Liver (tissue), 3 donors: ENCODE measurements around the gene KCNJ10.
A peak's percentile ranks its signal among the peaks of the same experiment; 100 is the strongest.

ENCODE experiments used
- FOXA2 ChIP-seq: IDR thresholded peaks from 2 replicates; pipeline ENCODE4 v1.6.1; 2016; ENCODE audit warnings: antibody characterized with exemption
- JUND ChIP-seq, 2 donors: IDR thresholded peaks; 2 replicates each; pipeline ENCODE4 v1.6.1; 2016; ENCODE audit warnings: antibody characterized with exemption in 2 of 2
- MAX ChIP-seq: IDR thresholded peaks from 2 replicates; pipeline ENCODE4 v1.6.1; 2016; ENCODE audit warnings: antibody characterized with exemption
- RXRA ChIP-seq, 2 donors: IDR thresholded peaks; 2 replicates each; pipeline ENCODE4 v1.6.1; 2017 to 2018; ENCODE audit warnings: antibody characterized with exemption in 2 of 2, mild to moderate bottlenecking in 1 of 2
- SP1 ChIP-seq: IDR thresholded peaks from 2 replicates; pipeline ENCODE4 v1.6.1; 2018; ENCODE audit warnings: antibody characterized with exemption, mild to moderate bottlenecking
- TAF1 ChIP-seq: conservative IDR thresholded peaks from 2 replicates; pipeline ENCODE4 v1.6.1; 2016; ENCODE audit warnings: antibody characterized with exemption, mild to moderate bottlenecking
- YY1 ChIP-seq: IDR thresholded peaks from 2 replicates; pipeline ENCODE4 v1.6.1; 2016; ENCODE audit warnings: antibody characterized with exemption, mild to moderate bottlenecking
- TF ChIP-seq, protein P1 (sequence below): fragments of 150-350 bp; IDR thresholded peaks from 2 replicates; pipeline ENCODE4 v1.5.1; 2017; ENCODE audit warnings: improper control_type of control experiment, low read depth, low read length; ENCODE audit not compliant: missing input control
- TF ChIP-seq, protein P2 (sequence below): IDR thresholded peaks from 2 replicates; pipeline ENCODE4 v1.6.1; 2016; ENCODE audit warnings: antibody characterized with exemption
- TF ChIP-seq, protein P3 (sequence below): IDR thresholded peaks from 2 replicates; pipeline ENCODE4 v1.6.1; 2016; ENCODE audit warnings: antibody characterized with exemption, mild to moderate bottlenecking
- donor health status: healthy.
- donor health status: healthy.

DNA sequence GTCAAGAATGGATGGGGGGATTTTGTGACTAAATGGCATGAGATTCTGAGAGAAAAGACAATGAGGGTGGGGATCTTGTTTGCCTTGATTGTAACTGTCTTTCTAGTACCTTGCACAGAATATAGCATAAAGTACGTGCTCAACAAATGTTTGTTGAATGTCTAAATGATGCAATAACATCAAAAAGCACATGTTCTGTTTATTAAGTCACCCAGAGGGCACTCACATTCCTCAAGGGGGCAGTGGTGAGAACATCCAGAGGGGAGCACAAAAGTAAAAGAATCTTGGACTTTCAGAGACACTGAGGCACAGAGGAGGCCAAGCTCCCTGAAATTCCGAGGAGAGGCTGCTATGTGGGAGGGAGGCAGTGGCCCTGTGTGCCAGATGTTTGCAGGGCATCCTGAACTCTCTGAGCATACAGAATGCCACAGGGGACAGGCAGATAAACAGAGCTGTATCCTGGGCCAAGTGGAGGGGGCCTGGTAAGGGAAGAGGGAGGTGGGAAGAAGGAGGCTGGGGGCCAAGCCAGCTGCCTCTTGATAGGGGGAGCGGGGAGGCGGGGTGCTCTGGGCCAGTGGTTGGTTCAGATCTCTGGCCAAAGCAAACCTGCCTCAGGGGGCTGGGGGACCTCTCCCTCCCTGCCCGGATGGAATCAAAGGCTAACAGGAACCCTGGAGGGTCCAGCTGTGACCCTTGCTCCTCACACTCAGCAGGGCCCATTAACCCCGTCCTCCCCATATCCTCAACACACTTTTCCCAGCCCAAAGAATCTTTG lies 39.1 kb upstream of the KCNJ10 start:
- TF ChIP-seq SP1, result no peak
- TF ChIP-seq, protein P1, sequence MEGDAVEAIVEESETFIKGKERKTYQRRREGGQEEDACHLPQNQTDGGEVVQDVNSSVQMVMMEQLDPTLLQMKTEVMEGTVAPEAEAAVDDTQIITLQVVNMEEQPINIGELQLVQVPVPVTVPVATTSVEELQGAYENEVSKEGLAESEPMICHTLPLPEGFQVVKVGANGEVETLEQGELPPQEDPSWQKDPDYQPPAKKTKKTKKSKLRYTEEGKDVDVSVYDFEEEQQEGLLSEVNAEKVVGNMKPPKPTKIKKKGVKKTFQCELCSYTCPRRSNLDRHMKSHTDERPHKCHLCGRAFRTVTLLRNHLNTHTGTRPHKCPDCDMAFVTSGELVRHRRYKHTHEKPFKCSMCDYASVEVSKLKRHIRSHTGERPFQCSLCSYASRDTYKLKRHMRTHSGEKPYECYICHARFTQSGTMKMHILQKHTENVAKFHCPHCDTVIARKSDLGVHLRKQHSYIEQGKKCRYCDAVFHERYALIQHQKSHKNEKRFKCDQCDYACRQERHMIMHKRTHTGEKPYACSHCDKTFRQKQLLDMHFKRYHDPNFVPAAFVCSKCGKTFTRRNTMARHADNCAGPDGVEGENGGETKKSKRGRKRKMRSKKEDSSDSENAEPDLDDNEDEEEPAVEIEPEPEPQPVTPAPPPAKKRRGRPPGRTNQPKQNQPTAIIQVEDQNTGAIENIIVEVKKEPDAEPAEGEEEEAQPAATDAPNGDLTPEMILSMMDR, result peak; percentile 41
- TF ChIP-seq RXRA (IDR thresholded peaks at IDR 0.05), result no peak
- TF ChIP-seq, protein P2, sequence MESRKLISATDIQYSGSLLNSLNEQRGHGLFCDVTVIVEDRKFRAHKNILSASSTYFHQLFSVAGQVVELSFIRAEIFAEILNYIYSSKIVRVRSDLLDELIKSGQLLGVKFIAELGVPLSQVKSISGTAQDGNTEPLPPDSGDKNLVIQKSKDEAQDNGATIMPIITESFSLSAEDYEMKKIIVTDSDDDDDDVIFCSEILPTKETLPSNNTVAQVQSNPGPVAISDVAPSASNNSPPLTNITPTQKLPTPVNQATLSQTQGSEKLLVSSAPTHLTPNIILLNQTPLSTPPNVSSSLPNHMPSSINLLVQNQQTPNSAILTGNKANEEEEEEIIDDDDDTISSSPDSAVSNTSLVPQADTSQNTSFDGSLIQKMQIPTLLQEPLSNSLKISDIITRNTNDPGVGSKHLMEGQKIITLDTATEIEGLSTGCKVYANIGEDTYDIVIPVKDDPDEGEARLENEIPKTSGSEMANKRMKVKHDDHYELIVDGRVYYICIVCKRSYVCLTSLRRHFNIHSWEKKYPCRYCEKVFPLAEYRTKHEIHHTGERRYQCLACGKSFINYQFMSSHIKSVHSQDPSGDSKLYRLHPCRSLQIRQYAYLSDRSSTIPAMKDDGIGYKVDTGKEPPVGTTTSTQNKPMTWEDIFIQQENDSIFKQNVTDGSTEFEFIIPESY, result no peak
- no peak for TF ChIP-seq MAX
- TF ChIP-seq, protein P3, sequence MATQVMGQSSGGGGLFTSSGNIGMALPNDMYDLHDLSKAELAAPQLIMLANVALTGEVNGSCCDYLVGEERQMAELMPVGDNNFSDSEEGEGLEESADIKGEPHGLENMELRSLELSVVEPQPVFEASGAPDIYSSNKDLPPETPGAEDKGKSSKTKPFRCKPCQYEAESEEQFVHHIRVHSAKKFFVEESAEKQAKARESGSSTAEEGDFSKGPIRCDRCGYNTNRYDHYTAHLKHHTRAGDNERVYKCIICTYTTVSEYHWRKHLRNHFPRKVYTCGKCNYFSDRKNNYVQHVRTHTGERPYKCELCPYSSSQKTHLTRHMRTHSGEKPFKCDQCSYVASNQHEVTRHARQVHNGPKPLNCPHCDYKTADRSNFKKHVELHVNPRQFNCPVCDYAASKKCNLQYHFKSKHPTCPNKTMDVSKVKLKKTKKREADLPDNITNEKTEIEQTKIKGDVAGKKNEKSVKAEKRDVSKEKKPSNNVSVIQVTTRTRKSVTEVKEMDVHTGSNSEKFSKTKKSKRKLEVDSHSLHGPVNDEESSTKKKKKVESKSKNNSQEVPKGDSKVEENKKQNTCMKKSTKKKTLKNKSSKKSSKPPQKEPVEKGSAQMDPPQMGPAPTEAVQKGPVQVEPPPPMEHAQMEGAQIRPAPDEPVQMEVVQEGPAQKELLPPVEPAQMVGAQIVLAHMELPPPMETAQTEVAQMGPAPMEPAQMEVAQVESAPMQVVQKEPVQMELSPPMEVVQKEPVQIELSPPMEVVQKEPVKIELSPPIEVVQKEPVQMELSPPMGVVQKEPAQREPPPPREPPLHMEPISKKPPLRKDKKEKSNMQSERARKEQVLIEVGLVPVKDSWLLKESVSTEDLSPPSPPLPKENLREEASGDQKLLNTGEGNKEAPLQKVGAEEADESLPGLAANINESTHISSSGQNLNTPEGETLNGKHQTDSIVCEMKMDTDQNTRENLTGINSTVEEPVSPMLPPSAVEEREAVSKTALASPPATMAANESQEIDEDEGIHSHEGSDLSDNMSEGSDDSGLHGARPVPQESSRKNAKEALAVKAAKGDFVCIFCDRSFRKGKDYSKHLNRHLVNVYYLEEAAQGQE, result no peak
- no peak for TF ChIP-seq YY1
- no peak for TF ChIP-seq TAF1
- no peak for TF ChIP-seq JUND (IDR thresholded peaks at IDR 0.05)
- no peak for TF ChIP-seq FOXA2
